Stimulated activated CD4-positive, alpha-beta T cell treated with anti-CD3 and anti-CD28 coated beads, Interleukin-2, amount 100 ng/mL, for 48 hours (primary cell): ENCODE results near the gene HSPBP1.
A peak's percentile ranks its signal among the peaks of the same experiment; 100 is the strongest.
"Not testable (repeated sequence)": the region's sequence is repeated elsewhere in the genome, so short reads cannot be mapped to it uniquely, and the experiment has no call there.

ENCODE experiments used
- DNase-seq, 2 donors: peaks; one replicate each; pipeline ENCODE4 v3.0.0-alpha.2; 2020

Gene HSPBP1

GRCh38 chr19:55231391-55232285, 48.3 kb downstream of the HSPBP1 start:
- no peak for DNase-seq

- no peak for DNase-seq
These were observed 49.1 kb downstream of the HSPBP1 start for GRCh38 chr19:55230780-55231179.

GRCh38 chr19:55230329-55230728, 49.6 kb downstream of the HSPBP1 start:
- DNase-seq, result no peak

DNA sequence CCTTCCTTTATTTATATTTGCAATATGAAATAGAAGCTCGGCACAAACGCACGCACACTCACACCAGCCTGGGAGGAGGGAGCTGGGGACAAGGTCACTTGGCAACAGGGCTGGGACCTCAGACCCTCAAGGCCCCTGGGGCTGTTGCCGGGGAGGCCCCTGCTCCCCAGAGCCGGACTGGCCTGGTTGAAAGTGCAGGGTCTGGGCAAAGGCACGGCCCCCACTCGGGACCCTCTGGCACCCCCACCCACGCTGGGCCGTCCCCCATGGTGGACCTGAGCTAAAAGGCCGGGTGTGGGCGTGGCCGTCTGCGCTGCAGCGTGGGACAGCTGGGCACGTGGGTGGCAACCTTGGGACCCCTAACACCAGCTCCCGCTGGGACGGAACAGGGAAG, 50.1 kb downstream of the HSPBP1 start:
- DNase-seq, result no peak

- no peak for DNase-seq
These were observed 50.6 kb downstream of the HSPBP1 start for GRCh38 chr19:55229145-55229788.

DNA sequence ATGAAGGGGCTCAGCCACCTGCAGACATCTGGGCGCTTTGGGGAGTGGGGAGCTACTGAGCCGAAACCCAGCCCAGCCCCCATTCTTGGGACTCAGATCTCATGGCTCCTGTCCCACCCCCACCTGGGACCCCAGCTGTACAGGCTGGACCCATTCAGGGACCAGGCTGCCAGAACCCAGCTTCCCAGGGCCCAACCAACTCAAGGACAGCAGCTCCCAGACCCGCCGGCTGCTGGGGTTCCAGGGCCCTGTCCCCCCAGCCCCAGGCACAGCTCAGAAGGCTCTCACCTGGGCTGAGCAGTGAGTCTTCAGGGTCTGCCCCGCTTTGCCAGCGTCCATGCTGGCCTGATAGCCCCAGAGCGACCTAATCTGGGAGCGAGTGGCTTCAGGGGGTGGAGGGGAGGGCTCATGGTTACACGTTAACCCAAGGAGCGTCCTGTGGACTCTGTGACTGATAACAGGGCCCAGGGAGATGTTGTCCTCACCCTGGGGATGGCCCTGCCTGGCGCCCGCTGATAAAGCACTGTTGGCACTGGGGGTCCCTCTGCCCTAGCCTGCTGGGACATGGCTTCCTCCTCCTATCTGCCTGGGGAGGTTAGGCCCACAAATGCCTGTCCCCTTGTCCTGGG, 51.4 kb downstream of the HSPBP1 start, which contains the start of gene TMEM86B:
TSS of gene TMEM86B (minus strand) at position 361 of the 629 bp plus-strand sequence. CDS start at position 339, 22 bp downstream.
- DNase-seq, result no peak

DNA sequence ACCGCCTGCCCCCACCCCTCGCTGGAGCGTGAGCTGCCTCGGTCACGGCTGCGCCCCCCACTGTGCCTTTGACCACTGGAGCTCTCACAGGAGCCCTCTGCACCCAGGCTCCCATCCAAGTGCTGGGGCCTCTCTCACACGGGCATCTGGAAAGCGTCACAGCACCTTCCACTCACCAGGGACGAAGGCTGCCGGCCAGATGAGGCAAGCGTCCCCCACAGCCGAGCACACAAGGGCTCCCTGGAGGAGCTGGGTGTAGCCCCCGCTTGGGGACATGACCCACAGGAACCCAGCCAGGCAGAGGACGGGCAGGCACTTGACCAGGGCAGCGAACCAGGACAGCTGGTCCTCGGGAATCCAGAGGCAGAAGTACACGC, 51.9 kb downstream of the HSPBP1 start:
- no peak for DNase-seq

- no peak for DNase-seq
These were observed 52.5 kb downstream of the HSPBP1 start for GRCh38 chr19:55227241-55228014.

GRCh38 chr19:55226788-55227187, 53.1 kb downstream of the HSPBP1 start:
- DNase-seq, result no peak

GRCh38 chr19:55226273-55226672, 53.6 kb downstream of the HSPBP1 start:
- no peak for DNase-seq

DNA sequence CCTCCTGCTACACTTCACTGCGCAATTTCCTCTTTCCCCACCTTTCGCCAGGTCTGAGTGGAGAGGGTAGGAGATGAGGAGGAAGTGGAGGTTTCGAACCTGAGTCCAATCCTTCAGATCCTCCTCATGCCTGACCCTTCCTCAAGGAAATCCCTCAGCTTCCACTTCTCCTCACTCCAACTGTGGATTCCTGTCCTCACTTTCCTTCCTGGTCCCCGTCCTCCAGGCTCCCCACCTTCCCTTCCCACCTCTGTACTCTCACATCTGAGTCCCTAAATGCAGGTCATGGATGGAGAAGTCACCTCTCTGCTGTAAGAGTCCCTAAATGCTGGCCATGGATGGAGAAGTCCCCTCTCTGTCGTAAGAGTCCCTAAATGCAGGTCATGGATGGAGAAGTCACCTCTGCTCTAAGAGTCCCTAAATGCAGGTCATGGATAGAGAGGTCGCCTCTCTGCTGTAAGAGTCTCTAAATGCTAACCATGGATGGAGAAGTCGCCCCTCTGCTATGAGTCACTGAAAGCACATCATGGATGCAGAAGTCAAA, 54.4 kb downstream of the HSPBP1 start:
- no peak for DNase-seq

- DNase-seq, result not testable (repeated sequence)
These were observed 55.1 kb downstream of the HSPBP1 start for GRCh38 chr19:55224679-55225414.

DNA sequence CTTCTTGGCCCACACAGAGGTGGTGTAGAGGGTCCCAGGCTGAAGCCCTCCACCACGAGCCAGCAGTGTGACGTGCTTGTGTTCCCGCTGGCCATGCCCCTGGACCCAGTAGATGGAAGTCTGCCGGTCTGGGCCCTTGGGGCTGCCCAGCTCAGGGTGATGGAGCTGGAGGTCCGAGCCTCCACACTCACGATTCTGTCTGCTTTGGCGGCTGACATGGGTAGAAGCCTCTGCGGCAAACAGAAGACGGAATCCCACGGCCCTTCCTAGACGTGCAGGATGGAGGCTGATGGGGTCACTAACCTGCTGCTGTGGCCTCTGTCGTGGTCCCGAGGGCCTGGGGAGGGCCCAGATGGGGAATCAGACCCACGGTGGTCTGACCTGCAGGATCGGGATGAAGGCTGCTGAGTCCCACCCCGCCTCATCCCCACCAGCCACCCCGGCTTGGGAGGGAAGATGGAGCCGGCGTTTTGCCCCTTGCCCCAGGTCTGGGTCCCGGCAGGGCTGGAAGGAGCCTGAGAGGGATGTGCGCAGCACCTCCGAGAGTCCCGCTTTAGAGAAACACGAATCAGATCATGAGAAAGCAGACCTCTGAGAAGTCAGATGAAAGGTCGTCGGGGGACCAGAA, 55.8 kb downstream of the HSPBP1 start:
- DNase-seq, result no peak

DNA sequence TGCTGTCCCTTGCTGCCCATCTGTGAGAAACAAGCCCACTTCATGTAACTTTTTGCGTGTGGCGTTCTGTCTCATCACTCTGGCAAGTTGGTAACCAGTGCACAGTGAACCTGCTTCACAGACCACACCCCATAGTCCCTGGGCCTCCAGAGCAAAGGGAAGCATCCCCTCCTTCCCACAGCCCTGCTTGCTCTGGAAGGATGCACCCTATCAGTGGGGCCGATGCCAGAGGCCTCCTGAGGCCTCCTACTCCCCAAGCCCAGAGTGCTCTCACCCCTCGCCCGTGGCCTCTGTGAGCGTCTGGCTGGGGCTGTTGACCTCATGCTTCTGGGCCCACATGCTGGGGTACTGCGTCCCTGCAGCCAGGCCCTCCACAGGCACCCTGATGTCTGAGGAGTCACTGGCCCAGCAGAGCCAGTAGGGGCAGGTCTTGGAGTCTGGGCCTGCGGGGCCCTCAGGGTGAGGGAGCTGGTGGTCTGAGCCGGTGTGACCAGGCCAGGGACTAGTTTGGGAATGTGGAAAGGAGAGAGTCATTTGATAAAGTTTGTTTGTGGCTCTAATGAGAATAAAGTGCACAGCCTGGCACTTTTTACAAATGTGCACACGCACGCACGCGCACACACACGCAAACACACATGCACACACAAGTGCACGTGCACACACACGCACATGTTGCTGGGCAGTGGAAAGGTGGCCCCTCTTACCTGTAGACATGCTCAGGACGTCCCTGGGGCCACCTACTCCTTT, 56.4 kb downstream of the HSPBP1 start:
- DNase-seq, result no peak

DNA sequence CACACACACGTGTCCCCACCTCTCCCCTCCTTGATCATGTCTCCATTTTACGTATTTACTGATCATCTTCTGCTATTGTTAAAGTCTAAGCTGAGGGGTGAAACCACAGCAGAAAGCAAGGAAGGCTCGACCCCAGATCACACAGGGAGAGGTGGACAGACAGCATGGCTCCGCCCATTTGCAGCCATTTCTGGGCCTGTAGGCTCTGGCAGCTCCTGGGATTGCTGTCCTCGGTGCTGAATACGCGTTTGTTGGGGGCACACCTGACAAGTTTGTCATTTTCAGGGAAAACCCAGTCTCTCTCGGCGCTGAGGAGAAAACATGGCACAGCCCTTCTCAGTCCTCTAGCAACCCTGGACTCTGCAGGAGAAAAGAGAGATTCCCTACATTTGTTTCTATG, 59.4 kb downstream of the HSPBP1 start:
- DNase-seq, result no peak

DNA sequence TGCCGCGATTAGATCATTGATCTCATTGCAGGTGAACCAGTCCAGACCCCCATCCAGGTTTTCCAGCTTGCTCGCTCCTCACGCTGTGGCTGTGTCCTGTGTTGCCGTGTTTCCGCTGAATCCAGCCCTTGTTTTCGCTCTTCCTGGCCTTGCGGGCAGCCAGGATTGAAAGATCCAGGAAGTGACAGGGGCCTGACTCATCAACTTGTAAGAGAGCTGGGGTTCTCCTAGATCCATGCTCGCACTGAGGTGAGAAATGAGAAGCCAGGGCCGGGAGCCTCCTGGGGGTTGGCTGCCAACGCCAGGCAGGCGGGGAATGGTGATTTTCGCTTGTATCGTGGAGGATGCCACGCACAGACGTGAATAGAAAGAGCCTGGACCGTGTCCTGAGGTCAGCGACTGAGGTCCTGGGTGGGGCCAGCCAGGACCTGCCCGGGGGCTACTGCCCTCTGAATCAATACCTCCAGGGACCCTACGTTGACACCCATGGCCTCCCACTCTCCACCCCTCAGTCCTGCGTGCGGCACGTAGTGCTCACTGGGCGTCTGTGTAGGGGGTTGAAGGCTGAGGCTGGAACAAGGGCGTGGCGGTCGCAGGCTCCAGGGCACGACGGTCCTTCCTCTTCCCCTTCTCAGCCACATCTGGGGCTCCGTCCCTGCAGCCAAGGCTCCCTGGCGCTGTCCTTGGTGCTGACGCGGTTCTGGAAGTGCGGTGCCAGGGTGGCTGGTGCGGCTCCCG, 63.3 kb downstream of the HSPBP1 start:
- peak; percentile 50 to 52 for DNase-seq

GRCh38 chr19:55213547-55213946, 66.4 kb downstream of the HSPBP1 start:
- DNase-seq, result no peak

- DNase-seq, result peak; percentile 48 to 52
These were observed 67.5 kb downstream of the HSPBP1 start for GRCh38 chr19:55212447-55212846.
